GM23248 (cell line): ENCODE results near the gene CD6. TPM values are rescaled to one million over a fixed set of nuclear protein-coding genes. Genes with fewer than 3 reads are reported as not detected.

ENCODE experiments used
- DNase-seq: peaks from one replicate; pipeline ENCODE4 v3.0.0-alpha.2; 2015
- H2AFZ ChIP-seq: fragments of 200-600 bp; sonication (generic); 2 replicates; pipeline ENCODE4 v1.6.1; 2016; ENCODE audit warnings: antibody characterized with exemption
- H3F3A ChIP-seq: fragments of 200-600 bp; sonication (generic); 2 replicates; pipeline ENCODE4 v1.6.1; 2016; ENCODE audit warnings: mild to moderate bottlenecking, antibody characterized with exemption, mixed run types; ENCODE audit not compliant: insufficient read depth
- H3K27ac ChIP-seq: fragments of 200-600 bp; sonication (generic); 2 replicates; pipeline ENCODE4 v1.5.1; 2016; ENCODE audit warnings: mild to moderate bottlenecking
- H3K27me3 ChIP-seq: fragments of 200-600 bp; sonication (generic); replicated peaks from 2 replicates; pipeline ENCODE4 v1.6.1; 2016; ENCODE audit warnings: mild to moderate bottlenecking; ENCODE audit not compliant: insufficient read depth
- H3K36me3 ChIP-seq: fragments of 200-600 bp; sonication (generic); 2 replicates; pipeline ENCODE4 v1.6.1; 2016; ENCODE audit warnings: low read depth, mild to moderate bottlenecking
- H3K4me1 ChIP-seq: fragments of 200-600 bp; sonication (generic); 2 replicates; pipeline ENCODE4 v1.6.1; 2016; ENCODE audit warnings: mild to moderate bottlenecking; ENCODE audit not compliant: insufficient read depth
- H3K4me2 ChIP-seq: fragments of 200-600 bp; sonication (generic); one replicate; pipeline ENCODE4 v1.6.1; 2016; ENCODE audit warnings: mild to moderate bottlenecking; ENCODE audit not compliant: unreplicated experiment
- H3K4me3 ChIP-seq: fragments of 200-600 bp; sonication (generic); 2 replicates; pipeline ENCODE4 v1.5.1; 2016; ENCODE audit warnings: mild to moderate bottlenecking
- H3K79me2 ChIP-seq: fragments of 200-600 bp; sonication (generic); 2 replicates; pipeline ENCODE4 v1.6.1; 2016; ENCODE audit warnings: mild to moderate bottlenecking; ENCODE audit not compliant: insufficient read depth
- H3K9ac ChIP-seq: fragments of 200-600 bp; sonication (generic); 2 replicates; pipeline ENCODE4 v1.6.1; 2016; ENCODE audit warnings: mild to moderate bottlenecking
- H3K9me2 ChIP-seq: fragments of 200-600 bp; sonication (generic); 2 replicates; pipeline ENCODE4 v1.6.1; 2016; ENCODE audit warnings: mixed run types, mild to moderate bottlenecking, moderate library complexity; ENCODE audit not compliant: insufficient read depth
- H3K9me3 ChIP-seq: fragments of 200-600 bp; sonication (generic); one replicate; pipeline ENCODE4 v1.6.1; 2017; ENCODE audit warnings: low read depth
- H4K20me1 ChIP-seq: fragments of 200-600 bp; sonication (generic); 2 replicates; pipeline ENCODE4 v1.6.0; 2016; ENCODE audit not compliant: insufficient read depth
- EZH2 ChIP-seq: fragments of 200-600 bp; sonication (generic); IDR thresholded peaks from 2 replicates; pipeline ENCODE4 v1.6.1; 2018; ENCODE audit warnings: antibody characterized with exemption, mild to moderate bottlenecking; ENCODE audit not compliant: insufficient read depth, poor library complexity, severe bottlenecking
- EZH2phosphoT487 ChIP-seq: fragments of 200-600 bp; sonication (generic); IDR thresholded peaks from 2 replicates; pipeline ENCODE4 v1.6.1; 2018; ENCODE audit warnings: antibody characterized with exemption, moderate library complexity, mild to moderate bottlenecking, low read depth; ENCODE audit not compliant: insufficient read depth
- WGBS, 2 experiments: methylation state at CpG; one replicate each; pipeline ENCODE4 v1.1.6; 2015 to 2017; ENCODE audit warnings: low lambda C conversion rate in 2 of 2, low coverage in 1 of 2; ENCODE audit errors: missing lambda C conversion rate in 2 of 2; 5-methylcytosine and 5-hydroxymethylcytosine counted together
- in situ Hi-C: fragments of 300-500 bp; cut with MboI; formaldehyde crosslinking; loops from 2 replicates; pipeline ENCODE4 v1.15.0; 2020
- polyA plus RNA-seq: library from polyadenylated mRNA; unstranded; fragments of >200 nt; fragmentation: Nextera tagmentation; extraction: Ambion mirVana; gene quantifications from 2 replicates; pipeline ENCODE4 v1.2.1, GENCODE V29; 2016
- total RNA-seq: library from RNA; depleted of rRNA; stranded (reverse); fragments of >200 nt; shearing (Covaris generic); gene quantifications from 2 replicates; pipeline ENCODE4 v1.2.3, GENCODE V29; 2014

The CD6 gene
- total and polyA plus RNA-seq, 2 experiments from 2014 or later, result not detected

GRCh38 chr11:61052182-61052972, 80.9 kb downstream of the CD6 start:
- Histone ChIP-seq H3K79me2 (no peaks in the 10 kb centered on the region), H3K27me3 (peaks cover 21% of the 10 kb centered on the region; the same call in 1 of the 2 replicates), H3K9me3 (no peaks in the 10 kb centered on the region), H3K4me2 (no peak overlapping the region), H3K4me1 (no peaks in the 10 kb centered on the region), H2AFZ (no peak overlapping the region), H3K36me3 (no peaks in the 10 kb centered on the region), H4K20me1 (no peaks in the 10 kb centered on the region), H3F3A (no peaks in the 10 kb centered on the region), H3K27ac (no peak overlapping the region), H3K4me3 (no peak overlapping the region), H3K9ac (no peak overlapping the region), H3K9me2 (no peaks in the 10 kb centered on the region)
- no peak for TF ChIP-seq EZH2phosphoT487
- TF ChIP-seq EZH2, result no peak
- in situ Hi-C loops, result no loop called here
- WGBS, 2 experiments, result 59 to 61% methylated on average over 13 of the region's 13 CpGs
- no peak for DNase-seq

- Histone ChIP-seq H4K20me1 (no peaks in the 10 kb centered on the region), H3K79me2 (no peaks in the 10 kb centered on the region), H3K27me3 (peaks cover 21% of the 10 kb centered on the region; the same call in 1 of the 2 replicates), H2AFZ (no peak overlapping the region), H3K9me3 (no peaks in the 10 kb centered on the region), H3K9me2 (no peaks in the 10 kb centered on the region), H3K4me3 (no peak overlapping the region), H3K27ac (no peak overlapping the region), H3K4me2 (no peak overlapping the region), H3K36me3 (no peaks in the 10 kb centered on the region), H3K4me1 (no peaks in the 10 kb centered on the region), H3K9ac (no peak overlapping the region), H3F3A (no peaks in the 10 kb centered on the region)
- in situ Hi-C loops, result no loop called here
- no peak for TF ChIP-seq EZH2
- TF ChIP-seq EZH2phosphoT487, result no peak
- 55 to 57% methylated on average over 6 of the region's 6 CpGs for WGBS, 2 experiments
- DNase-seq, result no peak
These were observed 81.7 kb downstream of the CD6 start for GRCh38 chr11:61053191-61053590.

DNA sequence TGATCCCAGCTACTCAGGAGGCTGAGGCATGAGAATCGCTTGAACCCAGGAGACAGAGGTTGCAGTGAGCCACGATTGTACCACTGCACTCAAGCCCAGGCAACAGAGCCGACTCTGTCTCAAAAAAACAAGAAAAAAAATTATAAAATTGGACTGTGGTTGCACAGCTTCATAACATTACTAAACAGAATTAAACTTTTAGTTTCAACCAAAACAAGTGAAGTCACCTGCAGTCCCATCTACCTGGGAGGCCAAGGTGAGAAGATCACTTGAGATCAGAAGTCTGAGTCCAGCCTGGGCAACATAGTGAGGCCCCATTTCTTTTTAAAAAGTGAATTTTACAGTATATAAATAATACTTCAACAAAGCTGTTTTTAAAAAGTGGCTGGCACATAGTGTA, 83.0 kb downstream of the CD6 start:
- no peaks in the 10 kb centered on the region for H3K79me2 ChIP-seq

DNA sequence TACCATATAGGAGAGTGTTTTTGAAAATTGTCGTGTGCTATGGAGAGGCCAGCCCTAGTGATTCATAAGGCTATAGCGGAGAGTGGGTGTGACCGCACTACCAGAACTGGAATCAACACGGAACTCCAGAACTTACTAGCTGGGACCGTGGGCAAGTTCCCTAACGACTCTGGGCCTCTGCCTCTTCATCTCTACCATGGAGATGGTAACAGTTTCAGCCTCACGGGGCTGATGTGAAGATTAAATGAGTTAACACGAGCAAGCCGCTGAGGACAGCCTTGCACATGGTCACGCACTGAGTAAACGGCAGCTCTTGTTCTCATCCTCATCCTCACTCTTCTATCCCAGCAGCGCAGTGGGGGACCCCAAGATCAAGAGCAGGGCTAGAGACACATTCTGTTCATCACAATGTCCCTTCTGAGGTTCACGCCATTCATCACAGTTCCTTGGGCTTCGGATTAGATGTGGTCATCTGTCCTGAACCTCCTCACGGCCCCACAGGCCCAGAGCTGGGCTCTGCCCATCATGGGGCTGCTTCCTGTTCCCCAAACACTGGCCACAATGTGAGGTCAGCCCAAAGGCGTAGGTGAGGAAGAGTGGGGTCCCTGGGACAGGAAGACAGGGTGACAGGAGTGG, 83.6 kb downstream of the CD6 start:
- H3F3A ChIP-seq, result no peaks in the 10 kb centered on the region
- no peaks in the 10 kb centered on the region for H3K36me3 ChIP-seq
- no peak overlapping the region for H3K4me3 ChIP-seq
- H3K79me2 ChIP-seq, result no peaks in the 10 kb centered on the region
- WGBS, 2 experiments, result 67 to 69% methylated on average over 16 of the region's 16 CpGs
- no peak for DNase-seq
- H3K9me3 ChIP-seq, result no peaks in the 10 kb centered on the region
- no peaks in the 10 kb centered on the region for H4K20me1 ChIP-seq
- in situ Hi-C loops, result no loop called here
- no peak overlapping the region for H3K27ac ChIP-seq
- H3K4me1 ChIP-seq, result no peaks in the 10 kb centered on the region
- H3K9me2 ChIP-seq, result no peaks in the 10 kb centered on the region
- no peak overlapping the region for H3K9ac ChIP-seq
- H3K27me3 ChIP-seq, result peaks cover 8% of the 10 kb centered on the region; the same call in 1 of the 2 replicates
- H3K4me2 ChIP-seq, result no peak overlapping the region
- no peak overlapping the region for H2AFZ ChIP-seq
- TF ChIP-seq EZH2phosphoT487 (no peak), EZH2 (no peak)

More for the DNA sequence above, 83.0 kb downstream of the CD6 start:
- Histone ChIP-seq H3K27me3 (peaks cover 13% of the 10 kb centered on the region; the same call in 1 of the 2 replicates), H3K4me1 (no peaks in the 10 kb centered on the region), H4K20me1 (no peaks in the 10 kb centered on the region), H3F3A (no peaks in the 10 kb centered on the region), H3K27ac (no peak overlapping the region), H3K36me3 (no peaks in the 10 kb centered on the region), H3K9ac (no peak overlapping the region), H2AFZ (no peak overlapping the region), H3K9me2 (no peaks in the 10 kb centered on the region), H3K4me2 (no peak overlapping the region), H3K9me3 (no peaks in the 10 kb centered on the region), H3K4me3 (no peak overlapping the region)
- DNase-seq, result no peak
- WGBS, 2 experiments, result 54 to 63% methylated on average over 3 of the region's 3 CpGs
- in situ Hi-C loops, result no loop called here
- TF ChIP-seq EZH2phosphoT487, result no peak
- TF ChIP-seq EZH2, result no peak
